Measurements from ENCODE around the gene SEPTIN3. TPM values are rescaled to one million over a fixed set of nuclear protein-coding genes. Genes with fewer than 3 reads are reported as not detected.

SEPTIN3 gene
- total RNA-seq, 1 donor from 2014 or later = 12.8 TPM

DNA sequence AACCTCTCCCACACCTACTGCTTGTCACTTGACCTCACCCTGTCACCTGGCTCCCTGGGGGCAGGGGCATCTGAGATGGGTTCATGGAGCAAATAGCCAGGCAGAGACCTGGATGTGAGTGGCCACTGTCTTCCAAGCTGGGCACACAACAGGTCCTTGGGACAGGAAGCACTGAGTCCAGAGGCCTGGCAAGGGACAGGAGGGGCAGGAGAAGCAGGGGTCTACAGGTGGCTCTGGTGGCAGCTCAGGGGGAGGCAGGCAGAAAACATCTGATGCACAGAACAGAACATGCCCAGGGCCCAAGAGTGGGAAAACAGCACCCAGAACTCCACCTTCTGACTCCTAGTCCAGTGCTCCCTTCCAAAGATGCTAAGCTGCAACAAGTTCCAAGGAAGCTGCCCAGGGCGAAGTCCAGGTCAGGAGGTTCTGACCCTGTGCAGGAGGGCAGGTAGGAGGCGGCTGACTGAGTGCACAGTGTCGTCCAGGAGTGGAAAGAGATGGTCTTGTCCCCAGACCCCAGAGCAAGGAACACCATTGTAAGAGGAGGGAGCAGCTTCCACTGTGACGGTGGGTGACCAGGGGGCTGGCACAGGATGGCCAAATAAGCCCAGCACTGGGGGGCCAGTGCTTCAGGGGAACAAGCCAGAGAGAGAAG, 46.2 kb upstream of the SEPTIN3 start:
- DNase-seq (ENCODE audit: low spot score) = no peak
- Histone ChIP-seq H3K27me3 (peaks cover 100% of the 10 kb centered on the region), H3K27ac (no peak overlapping the region), H3K9me3 (ENCODE audit: low read depth) (no peaks in the 10 kb centered on the region), H3K36me3 (no peaks in the 10 kb centered on the region), H3K79me2 (ENCODE audit: low read depth) (no peaks in the 10 kb centered on the region), H4K20me1 (ENCODE audit: low read depth) (peaks cover 41% of the 10 kb centered on the region), H2AFZ (replicated peaks) (no peak overlapping the region), H3K9ac (no peak overlapping the region), H3K4me1 (peaks cover 13% of the 10 kb centered on the region), H3K4me2 (no peak overlapping the region), H3K4me3 (no peak overlapping the region), H3F3A (ENCODE audit: low read depth) (peaks cover 27% of the 10 kb centered on the region)
- peaks cover 31% of the 10 kb centered on the region for H3K27me3 Mint-ChIP-seq (ENCODE audit: insufficient read depth, low read depth)
- no peak overlapping the region for H3K27ac Mint-ChIP-seq
- no peaks in the 10 kb centered on the region for H3K9me3 Mint-ChIP-seq
- peaks cover 2% of the 10 kb centered on the region for H3K36me3 Mint-ChIP-seq
- no peak overlapping the region for H3K4me3 Mint-ChIP-seq
- TF ChIP-seq EZH2phosphoT487 (IDR thresholded peaks at IDR 0.05) = no peak
- TF ChIP-seq, protein P1, sequence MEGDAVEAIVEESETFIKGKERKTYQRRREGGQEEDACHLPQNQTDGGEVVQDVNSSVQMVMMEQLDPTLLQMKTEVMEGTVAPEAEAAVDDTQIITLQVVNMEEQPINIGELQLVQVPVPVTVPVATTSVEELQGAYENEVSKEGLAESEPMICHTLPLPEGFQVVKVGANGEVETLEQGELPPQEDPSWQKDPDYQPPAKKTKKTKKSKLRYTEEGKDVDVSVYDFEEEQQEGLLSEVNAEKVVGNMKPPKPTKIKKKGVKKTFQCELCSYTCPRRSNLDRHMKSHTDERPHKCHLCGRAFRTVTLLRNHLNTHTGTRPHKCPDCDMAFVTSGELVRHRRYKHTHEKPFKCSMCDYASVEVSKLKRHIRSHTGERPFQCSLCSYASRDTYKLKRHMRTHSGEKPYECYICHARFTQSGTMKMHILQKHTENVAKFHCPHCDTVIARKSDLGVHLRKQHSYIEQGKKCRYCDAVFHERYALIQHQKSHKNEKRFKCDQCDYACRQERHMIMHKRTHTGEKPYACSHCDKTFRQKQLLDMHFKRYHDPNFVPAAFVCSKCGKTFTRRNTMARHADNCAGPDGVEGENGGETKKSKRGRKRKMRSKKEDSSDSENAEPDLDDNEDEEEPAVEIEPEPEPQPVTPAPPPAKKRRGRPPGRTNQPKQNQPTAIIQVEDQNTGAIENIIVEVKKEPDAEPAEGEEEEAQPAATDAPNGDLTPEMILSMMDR (IDR thresholded peaks at IDR 0.05) = no peak
- TF ChIP-seq EZH2 (IDR thresholded peaks at IDR 0.05) = no peak
- H3K4me1 Mint-ChIP-seq = peaks cover 20% of the 10 kb centered on the region

DNA sequence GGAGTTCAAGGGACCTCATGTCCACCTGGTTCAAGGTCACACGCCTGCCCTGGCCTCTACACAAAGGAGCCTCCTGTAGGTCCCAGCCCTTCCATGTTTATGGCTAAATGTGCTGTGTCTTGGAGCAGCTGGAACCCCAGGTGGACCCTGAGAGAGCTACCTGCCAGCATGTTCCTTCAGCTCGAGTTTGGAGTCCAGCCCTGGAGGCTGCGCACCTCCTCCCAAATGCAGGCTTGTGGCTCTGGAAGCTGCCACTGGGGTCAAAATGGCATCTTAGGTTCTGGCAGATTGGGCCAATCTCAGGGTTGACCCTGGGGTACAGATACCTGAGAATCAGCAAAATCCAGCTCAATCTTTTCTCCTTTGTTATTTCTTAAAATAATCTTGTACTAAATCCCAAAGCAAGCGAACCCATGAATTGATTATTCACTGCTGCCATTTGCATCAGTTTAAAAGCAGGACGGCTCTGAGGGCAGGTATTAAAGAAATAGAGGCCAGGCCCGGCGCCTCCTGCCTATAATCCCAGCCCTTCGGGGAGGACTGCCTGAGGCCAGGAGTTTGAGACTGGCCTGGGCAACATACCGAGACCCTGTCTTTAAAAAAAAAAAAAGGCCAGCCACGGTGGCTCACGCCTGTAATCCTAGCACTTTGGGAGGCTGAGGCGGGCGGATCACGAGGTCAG, 45.5 kb upstream of the SEPTIN3 start:
- H3K9ac ChIP-seq = no peak overlapping the region
- no peak overlapping the region for H2AFZ ChIP-seq (replicated peaks)
- H3K9me3 Mint-ChIP-seq = no peaks in the 10 kb centered on the region
- H3F3A ChIP-seq (ENCODE audit: low read depth) = peaks cover 29% of the 10 kb centered on the region
- no peak overlapping the region for H3K27ac Mint-ChIP-seq
- H3K79me2 ChIP-seq (ENCODE audit: low read depth) = no peaks in the 10 kb centered on the region
- no peak for TF ChIP-seq EZH2 (IDR thresholded peaks at IDR 0.05)
- TF ChIP-seq, protein P1 (IDR thresholded peaks at IDR 0.05) = no peak
- no peak for TF ChIP-seq EZH2phosphoT487 (IDR thresholded peaks at IDR 0.05)
- peaks cover 98% of the 10 kb centered on the region for H3K27me3 ChIP-seq
- H3K4me3 ChIP-seq = no peak overlapping the region
- peaks cover 27% of the 10 kb centered on the region for H3K27me3 Mint-ChIP-seq (ENCODE audit: insufficient read depth, low read depth)
- no peak overlapping the region for H3K4me2 ChIP-seq
- no peaks in the 10 kb centered on the region for H3K9me3 ChIP-seq (ENCODE audit: low read depth)
- peaks cover 21% of the 10 kb centered on the region for H3K4me1 Mint-ChIP-seq
- H3K4me1 ChIP-seq = peaks cover 20% of the 10 kb centered on the region
- no peak for DNase-seq (ENCODE audit: low spot score)
- peaks cover 34% of the 10 kb centered on the region for H4K20me1 ChIP-seq (ENCODE audit: low read depth)
- H3K4me3 Mint-ChIP-seq = no peak overlapping the region
- H3K27ac ChIP-seq = no peak overlapping the region
- H3K36me3 Mint-ChIP-seq = peaks cover 2% of the 10 kb centered on the region
- no peaks in the 10 kb centered on the region for H3K36me3 ChIP-seq

DNA sequence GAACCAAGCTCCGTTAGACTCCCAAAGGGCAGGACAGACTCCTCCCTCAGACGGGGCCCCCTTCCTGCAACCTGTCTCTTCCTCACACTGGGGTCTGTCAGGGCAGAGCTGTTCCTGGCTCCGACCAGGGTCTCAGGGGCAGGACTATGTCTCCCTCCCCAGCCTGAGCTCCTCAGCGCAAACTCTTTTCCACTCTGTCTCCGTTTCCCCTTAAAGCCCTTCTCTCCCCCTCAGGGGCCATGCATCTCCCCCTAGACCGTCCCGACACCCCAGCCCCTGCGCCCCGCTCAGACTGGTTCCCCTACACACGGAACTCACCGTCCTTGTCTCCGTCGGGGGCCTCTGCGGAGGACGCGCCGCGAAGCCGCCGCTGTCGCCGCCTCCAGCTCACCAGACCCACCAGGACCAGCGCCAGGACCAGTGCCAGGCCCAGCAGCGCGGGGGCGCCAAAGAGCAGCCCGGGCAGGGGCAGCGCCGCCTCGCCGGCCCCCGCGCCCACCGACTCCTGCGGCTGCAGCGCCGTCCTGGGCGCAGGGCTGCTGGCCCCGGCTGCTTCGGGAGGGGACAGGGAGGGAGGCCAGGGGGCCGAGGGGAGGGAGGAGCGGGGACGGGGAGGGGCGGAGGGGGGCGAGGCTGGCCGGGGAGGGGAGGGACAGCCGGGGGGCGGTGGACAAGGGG, 43.3 kb upstream of the SEPTIN3 start:
- peaks cover 2% of the 10 kb centered on the region for H3K36me3 Mint-ChIP-seq
- peaks cover 18% of the 10 kb centered on the region for H3K27me3 Mint-ChIP-seq (ENCODE audit: insufficient read depth, low read depth)

More for the DNA sequence above, 43.3 kb upstream of the SEPTIN3 start:
- Mint-ChIP-seq H3K27ac (no peak overlapping the region), H3K9me3 (no peaks in the 10 kb centered on the region), H3K4me1 (peaks cover 27% of the 10 kb centered on the region), H3K4me3 (peak overlapping the region; percentile 72)
- H3K36me3 ChIP-seq = no peaks in the 10 kb centered on the region
- H3K9ac ChIP-seq = no peak overlapping the region
- peaks cover 12% of the 10 kb centered on the region for H3K4me1 ChIP-seq
- TF ChIP-seq EZH2 (IDR thresholded peaks at IDR 0.05) = peak; percentile 86
- TF ChIP-seq EZH2phosphoT487 (IDR thresholded peaks at IDR 0.05) = peak; percentile 68
- TF ChIP-seq, protein P1 (IDR thresholded peaks at IDR 0.05) = peak; percentile 83
- no peaks in the 10 kb centered on the region for H3K79me2 ChIP-seq (ENCODE audit: low read depth)
- peak overlapping the region; percentile 52 for H2AFZ ChIP-seq (replicated peaks)
- H3F3A ChIP-seq (ENCODE audit: low read depth) = peaks cover 33% of the 10 kb centered on the region
- DNase-seq (ENCODE audit: low spot score) = peak; percentile 87
- H3K27ac ChIP-seq = no peak overlapping the region
- H3K9me3 ChIP-seq (ENCODE audit: low read depth) = no peaks in the 10 kb centered on the region
- H3K4me3 ChIP-seq = peak overlapping the region; percentile 43
- H3K4me2 ChIP-seq = peak overlapping the region; percentile 72
- H3K27me3 ChIP-seq = peaks cover 76% of the 10 kb centered on the region
- H4K20me1 ChIP-seq (ENCODE audit: low read depth) = peaks cover 12% of the 10 kb centered on the region

Data from neural progenitor cell (in vitro differentiated cells).